T-helper 22 cell (primary cell): ENCODE data around the gene PREX1.
"Not testable (repeated sequence)": the region's sequence is repeated elsewhere in the genome, so short reads cannot be mapped to it uniquely, and the experiment has no call there.

Source experiments
- DNase-seq: peaks from one replicate; pipeline ENCODE4 v3.0.0-alpha.2; 2020; ENCODE audit warnings: low read depth

The PREX1 gene

DNA sequence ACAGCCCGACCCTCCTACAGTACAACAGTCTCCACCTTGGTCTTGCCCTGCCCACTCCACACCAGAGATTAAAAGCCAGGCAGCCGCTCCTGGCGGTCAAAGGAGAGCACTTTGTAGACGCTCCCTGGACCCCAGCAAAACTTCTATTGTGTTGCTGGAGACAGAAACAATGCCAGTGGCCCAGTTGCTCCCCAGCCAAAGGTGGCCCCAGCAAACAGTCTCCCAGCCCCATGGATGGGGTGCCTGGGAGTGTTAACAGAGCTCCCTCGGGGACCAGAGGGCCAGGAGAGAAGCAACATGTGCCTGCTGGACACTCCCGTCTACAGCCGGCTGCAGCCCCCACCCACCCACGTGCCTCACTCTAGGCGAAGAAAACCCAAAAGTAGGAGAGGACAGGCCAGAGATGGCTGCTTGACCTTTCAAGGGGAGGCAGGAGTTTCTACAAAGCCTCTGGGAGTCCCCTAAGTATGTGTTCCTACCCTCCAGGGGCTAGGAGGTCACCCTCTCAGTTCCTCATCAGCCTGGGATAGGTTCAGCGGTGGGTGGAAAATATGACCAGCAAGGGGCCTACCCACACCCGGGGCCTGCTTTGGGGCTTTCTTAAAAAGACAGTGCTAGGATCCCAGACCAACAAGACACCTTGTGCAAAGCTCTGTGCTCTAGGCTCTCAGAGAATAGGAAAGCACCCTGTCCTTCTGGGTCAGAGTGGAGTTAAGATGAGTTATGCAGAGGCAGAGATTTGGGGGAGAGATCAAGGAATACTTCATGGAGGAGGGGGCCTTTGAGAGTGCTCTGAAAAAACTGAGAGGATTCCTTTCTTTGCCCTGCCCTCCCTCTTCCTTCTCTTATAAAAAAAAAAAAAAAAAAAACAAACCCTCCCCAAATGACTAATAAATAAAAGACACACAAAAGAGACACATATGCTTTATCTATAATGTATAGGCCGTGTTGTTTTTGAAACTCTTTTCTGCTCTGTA is 19.0 kb upstream of the PREX1 start:
- no peak for DNase-seq

- DNase-seq: no peak
Observed at GRCh38 chr20:48845721-48846306, 18.0 kb upstream of the PREX1 start.

DNA sequence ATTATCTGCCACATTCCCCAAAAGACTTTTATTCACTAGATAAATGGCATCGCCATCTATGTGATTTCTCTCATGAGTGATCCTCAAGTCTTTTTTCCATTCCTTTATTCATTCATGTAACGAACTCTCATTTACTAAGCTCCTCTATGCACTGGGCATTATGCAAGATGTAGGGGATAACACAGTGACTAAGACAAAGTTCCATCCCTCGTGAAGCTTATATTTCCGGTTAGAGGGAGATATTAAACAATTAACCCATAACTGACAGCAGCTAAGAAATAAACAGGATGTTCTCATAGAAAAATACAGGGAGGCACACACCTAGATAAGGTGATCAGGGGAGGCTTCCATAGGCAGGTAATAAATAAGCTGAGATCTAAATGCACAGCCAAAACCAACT is 17.2 kb upstream of the PREX1 start:
- no peak for DNase-seq

GRCh38 chr20:48843896-48844295 is 16.1 kb upstream of the PREX1 start:
- not testable (repeated sequence) for DNase-seq

DNA sequence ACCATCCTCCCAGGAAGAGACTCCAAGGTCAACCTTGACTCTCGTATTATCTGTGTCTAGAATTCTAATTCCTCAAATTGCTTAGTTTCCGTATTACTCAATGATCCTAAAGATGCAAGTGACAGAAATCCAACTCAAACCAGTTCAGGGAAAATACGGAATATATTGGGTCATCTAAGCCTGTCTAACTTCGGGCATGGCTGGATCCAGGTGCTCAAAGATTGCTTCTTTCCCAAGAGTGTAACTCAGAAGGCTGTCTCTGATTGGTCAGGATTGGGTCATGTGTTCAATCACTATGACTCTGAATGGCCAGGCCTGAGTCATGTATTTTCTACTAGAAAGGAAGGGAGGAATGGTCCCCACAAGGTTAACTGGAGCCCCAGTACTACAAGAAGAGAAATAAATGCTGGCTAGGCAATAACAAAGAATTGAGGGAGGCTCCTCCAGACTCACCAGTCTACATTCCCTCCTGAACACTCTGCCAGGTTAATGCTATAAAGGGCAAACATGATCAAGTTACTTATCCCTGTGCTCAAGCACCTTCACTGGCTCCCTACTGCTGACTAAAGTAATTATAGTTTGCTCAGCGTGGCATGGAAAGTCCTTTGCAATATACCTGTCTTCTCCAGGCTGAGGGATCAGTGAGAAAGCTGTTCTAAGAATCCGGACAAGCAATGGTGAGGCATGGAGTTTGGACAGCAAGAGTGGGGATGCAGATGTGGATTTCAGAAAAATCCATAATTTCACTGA is 15.4 kb upstream of the PREX1 start:
- DNase-seq: no peak

DNA sequence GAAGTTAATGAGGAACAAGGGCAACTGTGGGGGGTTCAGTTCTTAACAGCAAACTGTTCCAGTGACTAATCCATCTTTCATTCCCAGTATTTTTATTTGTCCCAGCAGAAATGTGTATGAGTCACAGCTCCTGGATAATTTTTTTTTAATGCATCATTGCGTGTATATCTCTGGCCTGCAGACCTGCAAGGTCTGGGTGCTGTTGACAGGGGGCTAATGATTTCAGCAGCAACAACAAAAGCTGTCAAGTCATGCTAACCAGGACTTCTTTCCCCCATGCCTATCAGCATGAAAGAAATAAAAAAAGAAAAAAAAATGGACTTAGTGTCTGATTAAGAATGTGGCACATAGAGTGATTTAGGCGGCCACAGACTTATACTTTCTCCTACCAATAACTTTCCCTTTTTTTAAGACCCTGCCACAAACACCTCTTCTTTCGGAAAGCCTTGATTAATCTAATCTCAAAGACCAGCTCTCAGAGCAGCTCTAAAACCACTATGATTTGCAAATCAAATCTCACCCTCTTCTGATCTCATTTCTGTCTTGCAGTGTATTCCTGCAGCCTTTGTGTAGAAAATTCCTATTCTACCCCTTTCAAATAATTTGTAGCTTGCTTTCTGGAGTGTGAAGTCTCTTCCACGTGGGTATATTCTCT is 14.2 kb upstream of the PREX1 start:
- no peak for DNase-seq

DNA sequence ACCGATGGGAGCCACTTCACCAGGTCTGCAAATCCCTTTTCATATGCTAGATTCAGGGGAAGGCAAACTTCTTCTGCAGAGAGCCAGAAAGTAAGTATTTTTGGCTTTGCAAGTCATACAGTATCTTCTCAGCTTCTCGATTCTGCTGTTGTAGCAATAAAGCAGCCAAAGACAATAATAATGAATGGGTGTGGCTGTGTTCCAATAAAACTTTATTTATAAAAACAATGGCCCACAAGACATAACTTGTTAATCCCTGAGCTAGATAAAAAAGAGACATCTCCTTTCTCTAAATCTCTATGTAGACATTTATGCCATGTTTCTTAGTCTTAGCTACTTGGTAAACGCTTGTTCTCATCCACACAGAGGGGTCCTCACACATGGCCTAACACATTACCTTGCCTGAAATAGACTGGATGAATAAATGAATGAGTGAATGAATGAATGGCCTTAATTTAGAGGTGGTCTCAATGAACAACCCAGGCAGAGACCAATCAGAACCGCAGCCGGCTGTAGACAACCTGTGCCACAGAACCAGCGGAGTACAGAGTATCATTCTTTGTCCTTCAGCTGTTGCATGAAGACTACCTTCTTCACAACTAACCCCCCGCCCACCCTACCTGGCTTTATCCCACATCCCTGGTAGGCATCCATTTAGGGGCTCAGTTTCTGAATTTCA is 13.5 kb upstream of the PREX1 start:
- DNase-seq: no peak

GRCh38 chr20:48839154-48839917 is 11.5 kb upstream of the PREX1 start:
- DNase-seq: no peak

DNA sequence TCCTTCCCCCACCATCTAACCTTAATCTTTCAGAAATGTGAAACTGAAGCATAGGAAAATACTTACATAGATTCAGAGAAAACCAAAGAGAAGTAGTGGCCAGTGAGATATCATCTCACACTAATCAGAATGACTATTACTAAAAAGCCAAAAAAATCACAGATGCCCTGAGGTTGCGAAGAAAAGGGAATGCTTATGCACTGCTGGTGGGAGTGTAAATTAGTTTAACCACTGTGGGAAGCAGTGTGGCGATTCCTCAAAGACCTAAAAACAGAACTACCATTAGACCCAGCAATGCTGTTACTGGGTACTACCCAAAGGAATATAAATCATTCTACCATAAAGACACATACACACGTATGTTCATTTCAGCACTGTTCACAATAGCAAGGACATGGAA is 9.2 kb upstream of the PREX1 start:
- no peak for DNase-seq

- DNase-seq: no peak
Observed at GRCh38 chr20:48835390-48835789, 7.6 kb upstream of the PREX1 start.

DNA sequence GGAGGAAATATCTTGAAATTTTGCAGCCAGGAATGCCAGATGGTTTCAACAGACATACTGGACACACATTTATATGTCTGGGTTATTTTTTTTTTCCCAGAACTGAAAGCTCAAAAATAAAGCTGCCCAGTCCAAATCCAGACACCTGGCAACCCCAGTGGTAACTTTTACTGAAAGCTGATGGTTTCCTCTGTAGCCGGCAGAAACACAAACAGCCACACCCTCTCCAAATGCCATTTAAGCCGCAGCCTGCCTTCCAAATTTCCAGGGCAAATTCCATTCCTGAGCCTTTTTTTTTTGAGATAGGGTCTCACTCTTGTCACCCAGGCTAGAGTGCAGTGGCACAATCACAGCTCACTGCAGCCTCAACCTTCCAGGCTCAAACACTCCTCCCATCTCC is 6.5 kb upstream of the PREX1 start:
- no peak for DNase-seq

DNA sequence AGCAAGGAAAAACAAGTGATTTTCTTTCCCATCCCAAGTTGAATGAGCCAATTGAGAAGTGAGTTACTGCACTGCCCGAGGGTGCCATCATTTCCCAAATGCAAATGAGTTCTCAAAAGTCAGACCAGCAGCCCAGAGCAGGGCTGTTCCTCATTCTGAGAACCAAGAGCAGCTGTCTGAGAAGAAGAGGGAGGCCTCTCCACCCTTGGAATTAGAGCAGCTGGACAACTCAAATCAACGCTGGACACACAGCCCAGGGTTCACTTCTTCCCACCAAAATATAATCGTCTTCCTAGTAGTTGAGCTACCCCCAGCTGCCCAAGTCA is 4.6 kb upstream of the PREX1 start:
- no peak for DNase-seq

DNA sequence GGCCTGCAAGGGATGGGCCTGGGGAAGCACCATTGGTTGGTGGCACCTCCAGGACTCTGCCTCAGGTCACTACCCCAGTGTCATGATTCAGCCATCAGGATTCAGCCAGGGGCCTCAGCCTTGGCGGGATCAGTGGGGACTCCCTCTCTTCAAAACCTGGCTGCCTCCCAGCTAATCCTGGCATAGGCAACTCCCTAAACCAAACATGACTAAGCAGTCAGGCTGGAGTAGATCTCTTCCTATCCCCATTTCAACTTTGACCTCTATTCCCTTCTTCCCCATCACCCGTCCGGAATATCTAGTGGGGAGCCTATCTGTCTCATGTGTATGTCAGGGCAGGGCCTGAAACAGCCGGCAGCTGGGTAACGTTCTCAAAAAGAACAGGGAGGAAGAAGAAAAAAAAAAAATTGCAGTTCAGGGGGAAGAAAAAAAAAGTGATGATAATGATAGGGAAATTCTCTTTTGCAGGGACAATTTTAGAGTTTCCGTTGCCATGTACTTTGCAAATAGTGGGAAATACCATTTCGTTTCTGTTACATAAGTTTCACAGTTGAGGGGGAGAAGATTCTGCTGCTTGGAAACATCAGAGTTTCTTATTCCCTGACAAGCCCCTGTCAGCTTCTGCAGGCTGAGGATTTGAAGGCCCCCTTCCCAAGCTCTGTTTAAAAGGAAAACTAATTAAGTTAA is 4.1 kb upstream of the PREX1 start:
- no peak for DNase-seq

DNA sequence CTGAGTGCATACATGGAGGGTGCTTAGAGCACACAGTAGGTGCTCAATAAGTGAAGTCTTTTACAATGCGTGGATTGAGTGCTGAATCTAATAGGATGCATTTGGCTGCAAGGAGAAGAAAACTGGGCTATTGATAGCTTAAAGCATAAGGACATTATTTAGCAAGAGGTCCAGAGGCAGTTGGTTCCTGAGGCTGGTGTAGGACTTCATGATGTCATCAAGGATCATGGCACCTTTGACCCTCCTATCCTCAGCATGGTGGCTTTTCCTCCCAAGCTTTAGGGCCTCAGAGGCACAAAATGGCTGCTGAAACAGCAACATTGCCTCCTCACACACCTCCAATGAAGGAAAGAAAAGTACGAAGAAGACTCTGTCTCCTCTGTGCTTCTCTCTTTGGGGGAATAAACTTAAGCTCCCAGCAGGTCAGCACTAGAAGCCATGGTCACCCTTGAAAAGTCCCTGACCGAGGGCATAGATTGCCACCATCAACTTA is 3.1 kb upstream of the PREX1 start:
- DNase-seq: no peak

DNA sequence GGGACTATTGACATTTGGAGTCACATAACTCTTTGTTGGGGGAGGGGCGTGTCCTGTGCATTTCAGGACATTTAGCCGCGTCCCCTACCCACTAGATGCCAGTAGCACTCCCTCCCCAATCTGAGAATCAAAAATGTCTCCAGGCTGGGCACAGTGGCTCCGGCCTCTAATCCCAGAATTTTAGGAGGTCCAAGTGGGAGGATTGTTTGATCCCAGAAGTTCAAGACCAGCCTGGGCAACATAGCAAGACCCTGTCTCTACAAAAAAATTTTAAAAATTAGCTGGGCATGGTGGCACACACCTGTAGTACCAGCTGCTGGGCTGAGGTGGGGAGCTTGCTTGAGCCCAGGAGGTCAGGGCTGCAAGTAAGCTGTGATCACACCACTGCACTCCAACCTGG is 2.1 kb upstream of the PREX1 start:
- no peak for DNase-seq

- no peak for DNase-seq
Observed at GRCh38 chr20:48828734-48829460, 1.1 kb upstream of the PREX1 start.

- no peak for DNase-seq
Observed at GRCh38 chr20:48826883-48827771, 672 bp downstream of the PREX1 start.

DNA sequence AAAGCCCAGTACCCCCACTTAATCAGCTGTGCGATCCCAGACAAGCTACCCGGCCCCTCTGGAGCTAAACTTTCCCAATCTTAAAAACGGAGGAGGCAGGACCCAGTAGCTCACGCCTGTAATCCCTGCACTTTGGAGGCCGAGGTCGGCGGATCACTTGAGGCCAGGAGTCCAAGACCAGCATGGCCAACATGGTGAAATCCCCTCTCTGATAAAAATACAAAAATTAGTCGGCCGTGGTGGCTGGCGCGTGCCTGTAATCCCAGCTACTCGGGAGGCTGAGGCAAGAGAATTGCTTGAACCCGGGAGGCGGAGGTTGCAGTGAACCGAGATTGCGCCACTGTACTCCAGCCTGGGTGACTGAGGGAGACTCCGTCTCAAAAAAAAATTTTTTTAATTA is 1.3 kb downstream of the PREX1 start:
- DNase-seq: not testable (repeated sequence)

GRCh38 chr20:48826069-48826468 is 1.7 kb downstream of the PREX1 start:
- no peak for DNase-seq
